Measurements from ENCODE around the gene BLID. TPM values are rescaled to one million over a fixed set of nuclear protein-coding genes. Genes with fewer than 3 reads are reported as not detected.

BLID gene
- total and polyA plus RNA-seq, 10 of the 15 experiments (the other 5 are each of a cell fraction or from before 2014, with no cell fraction given), result not detected

- Histone ChIP-seq H3K27ac (ENCODE audit: control insufficient read depth, insufficient read depth) (no peak overlapping the region), H3K4me3 (no peak overlapping the region), H3K9me3 (replicated peaks; ENCODE audit: control insufficient read depth, insufficient read depth, low read length) (no peaks in the 10 kb centered on the region), H3K79me2 (ENCODE audit: control insufficient read depth, insufficient read depth, low read length) (no peaks in the 10 kb centered on the region), H3K36me3 (ENCODE audit: control insufficient read depth in 2 of 2, insufficient read depth in 2 of 2, low read length in 1 of 2) (no peaks in the 10 kb centered on the region), H2AFZ (ENCODE audit: control insufficient read depth, low read depth, low read length) (no peak overlapping the region), H3K4me2 (ENCODE audit: control insufficient read depth, insufficient read depth) (no peak overlapping the region), H3K4me1 (ENCODE audit: control insufficient read depth, insufficient read depth, low read length) (no peaks in the 10 kb centered on the region), H3K27me3 (replicated peaks in 1 of 2; ENCODE audit: control insufficient read depth in 2 of 2, insufficient read depth in 2 of 2, low read length in 1 of 2) (peaks cover 0 to 3% of the 10 kb centered on the region in 2 experiments; a peak in 1 of 4 replicates), H4K20me1 (ENCODE audit: control insufficient read depth, insufficient read depth) (no peaks in the 10 kb centered on the region; the same call in 1 of the 2 replicates), H3K9ac (ENCODE audit: control insufficient read depth, insufficient read depth, low read length) (no peak overlapping the region)
- ChIA-PET CTCF (no interaction called here), RAD21 (ENCODE audit: unreplicated experiment) (no interaction called here), SMC1A (ENCODE audit: uncharacterized antibody, unreplicated experiment) (interaction anchor here (0.7 kb wide), 1 partner anchor 1073 kb away, joined by 3 read pairs; no protein-coding TSS in a partner anchor), POLR2A (no interaction called here)
- intact Hi-C loops (cut with micrococcal nuclease; ENCODE audit: unreplicated experiment) (no loop called here), in situ Hi-C loops (cut with MboI) (no loop called here)
- DNase-seq (ENCODE audit: low read depth, low spot score), result no peak
- no peak for ATAC-seq
- no TSS peak for BruUV-seq (replicated peaks)
- 23% methylated on average over 12 of the region's 12 CpGs for WGBS (ENCODE audit: insufficient coverage, insufficient replicate concordance, low lambda C conversion rate, missing lambda C conversion rate)
- FAIRE-seq, result no peak
- TF ChIP-seq PML (IDR thresholded peaks at IDR 0.05; ENCODE audit: low read length), result no peak
- TF ChIP-seq ATF7 (IDR thresholded peaks at IDR 0.05; ENCODE audit: low read depth), result no peak
- no peak for TF ChIP-seq PAX5 (IDR thresholded peaks at IDR 0.05; ENCODE audit: borderline replicate concordance, low read depth, low read length)
- no peak for TF ChIP-seq ZNF384 (IDR thresholded peaks at IDR 0.05; ENCODE audit: borderline replicate concordance, low read depth, low read length)
- no peak for TF ChIP-seq TCF12 (IDR thresholded peaks at IDR 0.05; ENCODE audit: low read depth, low read length)
- TF ChIP-seq IRF5 (IDR thresholded peaks at IDR 0.05; ENCODE audit: borderline replicate concordance), result no peak
- TF ChIP-seq SUPT20H (IDR thresholded peaks at IDR 0.05; ENCODE audit: borderline replicate concordance, control insufficient read depth, low read depth, low read length), result no peak
- no peak for TF ChIP-seq LARP7 (IDR thresholded peaks at IDR 0.05)
- no peak for TF ChIP-seq EED (IDR thresholded peaks at IDR 0.05; ENCODE audit: low read depth)
- no peak for TF ChIP-seq BCL3 (IDR thresholded peaks at IDR 0.05; ENCODE audit: borderline replicate concordance, insufficient read depth, low read depth, low read length, poor library complexity, severe bottlenecking)
- no peak for TF ChIP-seq RAD51 (IDR thresholded peaks at IDR 0.05)
- no peak for TF ChIP-seq PKNOX1 (IDR thresholded peaks at IDR 0.05)
- no peak for TF ChIP-seq KLF5 (IDR thresholded peaks at IDR 0.05; ENCODE audit: partially characterized antibody)
- TF ChIP-seq MTA2 (IDR thresholded peaks at IDR 0.05; ENCODE audit: low read depth), result no peak
- TF ChIP-seq ATF2 (IDR thresholded peaks at IDR 0.05; ENCODE audit: low read length), result no peak
- TF ChIP-seq NR2C1 (IDR thresholded peaks at IDR 0.05), result no peak
- TF ChIP-seq SIX5 (IDR thresholded peaks at IDR 0.05; ENCODE audit: low read depth, low read length, severe bottlenecking), result no peak
Observed at GRCh38 chr11:122159173-122159721, 43.2 kb upstream of the BLID start.
